NCI-H2196 treated with DMSO at 0.1 percent for 48 hours (cell line): Measurements from ENCODE around the gene BCL2.

ENCODE experiments used
- DNase-seq: peaks from one replicate; lab custom pipeline; 2025; ENCODE audit not compliant: unreplicated experiment; lab: John Stamatoyannopoulos, UW

BCL2 gene

DNA sequence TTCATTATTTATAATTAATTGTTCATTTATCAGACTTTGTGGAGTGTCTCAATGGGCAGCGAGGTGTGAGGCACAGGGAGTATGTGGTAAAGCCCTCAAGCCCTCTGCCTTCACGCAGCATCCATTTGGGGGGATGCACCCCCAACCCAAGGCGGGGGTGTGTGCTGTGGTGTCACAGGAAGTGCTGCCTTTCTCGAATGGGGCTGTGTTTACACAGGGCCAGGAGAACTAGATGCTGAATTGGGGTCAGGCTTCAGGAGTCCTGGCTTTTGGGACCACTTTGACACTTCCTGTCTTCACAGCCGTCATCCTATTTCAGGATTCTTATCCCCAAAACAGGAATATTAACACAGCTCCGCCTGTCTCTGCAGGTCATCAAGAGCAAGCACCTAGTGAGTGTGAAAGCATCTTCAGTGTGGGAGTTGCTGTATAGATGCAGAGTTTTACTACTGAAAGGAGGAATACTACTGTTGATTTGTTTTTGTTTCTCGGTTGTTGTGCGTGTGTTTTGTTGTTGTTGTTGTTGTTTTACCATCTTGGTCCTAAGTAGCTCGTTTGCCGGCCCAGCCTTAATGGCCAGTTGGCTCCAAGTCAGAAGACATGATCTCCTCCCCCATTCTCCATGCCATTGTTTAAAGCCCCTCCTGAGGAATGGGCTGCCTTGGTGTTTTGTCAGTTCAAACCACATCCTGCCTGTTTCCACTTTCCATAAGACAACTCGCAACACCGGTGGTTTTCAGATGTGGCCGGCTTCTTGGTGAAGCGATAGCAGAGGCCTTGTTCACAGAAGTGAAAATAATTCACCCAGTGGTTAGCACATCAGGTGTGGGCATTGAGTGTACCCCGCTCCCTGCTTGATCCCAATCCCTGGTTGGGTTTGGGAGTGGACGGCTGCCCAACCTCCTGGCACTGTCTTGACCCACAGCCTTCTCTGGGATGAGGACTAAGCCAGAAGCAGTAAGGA, 221.3 kb downstream of the BCL2 start:
- DNase-seq, result no peak

DNA sequence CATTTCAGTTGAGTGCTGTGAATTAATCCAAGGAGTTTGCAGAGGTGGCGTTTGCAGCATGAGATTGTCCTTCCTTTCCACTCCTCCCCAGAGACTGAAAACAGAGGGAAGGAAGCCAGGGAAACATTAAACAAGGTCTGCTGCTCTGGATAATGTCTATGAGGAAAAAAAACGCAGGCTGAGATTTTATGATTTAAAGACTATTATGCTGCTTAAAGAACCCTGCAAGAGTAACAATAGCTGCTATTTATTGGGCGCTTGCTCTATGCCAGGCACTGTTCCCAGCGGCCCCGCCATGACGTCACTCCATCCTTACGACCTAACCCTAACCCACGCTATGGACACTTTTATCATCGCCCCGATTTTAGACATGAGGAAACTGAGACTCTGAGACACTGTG, 222.4 kb downstream of the BCL2 start:
- no peak for DNase-seq

DNA sequence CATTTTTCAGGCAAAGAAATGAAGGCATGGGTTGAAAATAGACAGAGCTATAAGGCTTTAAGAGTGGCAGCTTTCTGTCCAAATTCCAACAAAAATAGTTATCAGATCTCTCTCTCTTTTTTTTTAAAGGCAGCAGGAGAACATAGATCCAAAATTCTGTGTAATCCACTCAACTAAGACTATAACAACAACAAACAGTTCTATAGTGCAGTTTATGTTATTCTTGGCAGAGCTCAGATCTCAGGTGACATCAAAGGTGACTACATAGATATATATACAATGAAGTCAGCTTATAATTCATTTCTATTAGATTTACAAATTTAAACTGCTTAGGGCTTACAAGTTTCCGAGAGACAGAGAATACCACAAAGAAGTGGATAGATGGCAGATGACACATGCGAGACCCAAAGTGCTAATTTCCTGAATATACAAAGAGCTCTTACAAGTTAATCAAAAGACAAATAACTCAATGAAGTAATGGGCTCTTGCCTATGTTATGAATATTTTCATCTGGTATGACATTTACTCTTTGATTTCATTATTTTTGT, 223.2 kb downstream of the BCL2 start:
- DNase-seq, result no peak

DNA sequence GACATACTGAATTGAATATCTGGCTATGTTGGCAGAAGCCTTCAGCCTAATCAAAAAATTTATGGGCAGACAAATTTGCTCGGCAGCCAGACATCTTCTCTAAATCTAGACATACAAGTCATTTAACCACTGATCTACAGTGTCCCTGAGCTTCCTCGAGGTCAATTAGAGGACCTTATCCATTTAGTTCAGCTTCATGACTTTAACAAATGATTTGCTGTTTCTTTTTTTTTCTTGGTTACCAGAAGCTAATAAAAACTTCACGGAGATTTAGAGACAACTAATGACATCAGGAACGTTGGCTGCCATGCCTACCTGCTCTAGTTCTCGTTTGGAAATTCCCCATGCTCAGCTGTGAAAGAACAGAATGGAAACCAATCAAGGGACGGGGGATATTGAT, 223.8 kb downstream of the BCL2 start:
- DNase-seq, result no peak

DNA sequence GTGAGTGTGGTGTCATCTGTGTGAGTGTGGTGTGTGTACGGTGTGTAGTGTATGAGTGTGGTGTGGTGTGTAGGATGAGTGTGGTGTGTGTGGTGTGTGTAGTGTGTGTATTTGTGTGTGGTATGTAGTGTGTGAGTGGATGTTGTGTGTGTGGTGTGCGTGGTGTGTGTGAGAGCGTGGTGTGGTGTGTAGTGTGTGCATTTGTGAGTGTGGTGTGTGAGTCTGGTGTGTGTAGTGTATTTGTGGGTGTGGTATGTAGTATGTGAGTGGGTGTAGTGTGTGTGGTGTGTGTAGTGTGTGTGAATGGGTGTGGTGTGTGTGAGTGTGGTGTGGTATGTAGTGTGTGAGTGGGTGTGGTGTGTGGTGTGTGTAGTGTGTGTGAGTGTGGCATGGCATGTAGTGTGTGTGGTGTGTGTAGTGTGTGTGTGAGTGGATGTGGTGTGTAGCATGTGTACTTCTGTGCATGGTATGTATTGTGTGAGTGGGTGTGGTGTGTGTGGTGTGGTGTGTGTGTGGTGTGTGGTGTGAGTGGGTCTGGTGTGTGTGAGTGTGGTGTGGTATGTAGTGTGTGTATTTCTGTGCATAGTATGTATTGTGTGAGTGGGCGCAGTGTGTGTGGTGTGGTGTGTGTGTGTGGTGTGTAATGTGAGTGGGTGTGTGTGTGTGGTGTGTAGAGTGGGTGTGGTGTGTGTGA, 227.8 kb downstream of the BCL2 start:
- DNase-seq, result no peak

DNA sequence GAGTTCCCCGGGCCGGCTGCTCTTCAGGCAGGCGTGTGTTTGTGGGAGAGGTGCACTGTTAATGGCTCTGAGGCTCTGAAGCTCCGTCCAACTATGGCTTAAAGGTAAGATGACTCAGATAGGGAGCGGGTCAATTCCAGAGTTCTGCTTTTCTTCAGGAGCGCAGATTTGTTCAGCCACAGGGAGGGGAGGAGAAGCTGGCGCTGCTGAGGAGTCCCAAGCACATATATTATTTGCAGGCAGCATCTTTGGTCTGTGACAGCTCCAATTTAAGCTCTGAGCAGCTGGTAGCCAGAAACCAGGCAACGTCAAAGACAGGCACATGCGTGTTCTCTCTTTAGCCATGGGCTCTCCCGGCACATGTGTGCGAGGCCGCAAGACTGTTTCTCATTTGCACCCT, 229.2 kb downstream of the BCL2 start:
- no peak for DNase-seq

DNA sequence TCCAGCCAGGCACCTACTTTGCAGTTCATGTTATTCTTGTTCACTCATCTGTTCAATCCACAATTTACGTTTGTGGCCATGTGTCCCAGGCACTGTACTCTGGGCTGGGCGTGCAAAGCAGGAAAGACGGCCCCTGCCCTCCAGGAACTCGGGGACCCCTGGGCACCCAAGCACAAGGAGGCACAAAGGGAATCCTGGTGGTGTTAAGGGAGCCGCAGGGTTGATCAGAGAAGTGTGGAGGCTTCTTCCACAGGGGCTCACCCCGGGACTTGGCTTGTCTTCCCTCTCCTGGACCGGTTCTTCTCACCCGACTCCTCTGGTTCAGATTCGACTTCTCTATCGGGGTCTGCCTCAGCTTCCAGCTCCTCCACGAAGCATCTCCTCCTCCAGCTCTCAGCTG, 230.5 kb downstream of the BCL2 start:
- DNase-seq, result no peak

DNA sequence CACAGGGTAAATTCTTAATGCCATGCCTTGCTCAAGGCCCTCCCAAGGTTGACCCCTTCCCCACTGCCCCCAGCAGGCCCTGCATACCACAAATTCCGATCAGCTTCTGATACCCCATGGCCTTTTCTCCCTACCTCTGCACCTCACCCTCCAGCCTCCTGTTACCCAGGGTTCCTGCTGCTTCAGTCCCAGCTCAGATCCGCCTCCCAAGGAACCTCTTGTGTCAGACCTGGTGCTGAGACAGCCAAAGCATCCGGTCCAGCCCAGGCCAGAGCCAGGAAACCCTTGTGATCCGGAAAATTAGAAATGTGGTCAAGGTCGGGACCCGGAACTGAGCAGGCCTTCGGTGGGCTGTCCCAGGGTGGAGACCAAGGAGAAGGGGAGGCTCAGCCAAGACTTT, 231.3 kb downstream of the BCL2 start:
- no peak for DNase-seq

DNA sequence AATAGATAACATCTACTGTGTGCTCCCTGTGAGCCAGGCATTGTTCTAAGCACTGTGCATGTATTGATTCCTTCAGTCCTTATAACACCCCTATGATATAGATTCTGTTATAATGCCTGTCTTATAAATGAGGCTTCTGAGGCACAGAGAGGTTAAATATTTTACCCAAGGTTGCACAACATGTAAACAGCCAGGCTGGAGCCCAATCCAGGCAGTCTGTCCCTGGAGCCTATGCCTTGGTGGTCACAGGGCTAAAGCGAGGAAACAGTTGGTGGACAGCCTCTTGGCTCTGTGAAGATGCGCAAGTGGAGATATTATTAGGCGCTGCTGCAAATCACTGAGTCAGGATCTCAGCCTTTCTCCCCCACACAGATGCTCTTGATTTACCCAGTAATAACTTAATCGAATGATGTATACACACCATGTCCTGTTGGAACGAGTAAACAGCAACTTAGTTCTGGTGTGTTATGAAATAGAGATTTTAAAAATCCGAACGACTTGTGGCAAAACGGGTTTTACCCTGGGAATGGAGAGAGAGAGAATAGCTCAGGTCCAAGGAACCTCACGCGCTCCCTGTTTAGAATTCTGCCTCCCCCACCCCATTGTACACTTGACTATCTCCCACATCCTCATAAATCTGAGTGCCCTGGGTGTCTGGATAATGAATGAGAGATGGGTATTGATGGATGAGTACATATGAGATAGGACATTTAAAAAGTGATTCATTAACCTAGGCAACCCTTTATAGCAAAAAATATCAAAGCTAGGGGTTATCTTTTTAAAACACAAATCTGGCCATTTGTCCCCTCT, 231.9 kb downstream of the BCL2 start:
- DNase-seq, result no peak

DNA sequence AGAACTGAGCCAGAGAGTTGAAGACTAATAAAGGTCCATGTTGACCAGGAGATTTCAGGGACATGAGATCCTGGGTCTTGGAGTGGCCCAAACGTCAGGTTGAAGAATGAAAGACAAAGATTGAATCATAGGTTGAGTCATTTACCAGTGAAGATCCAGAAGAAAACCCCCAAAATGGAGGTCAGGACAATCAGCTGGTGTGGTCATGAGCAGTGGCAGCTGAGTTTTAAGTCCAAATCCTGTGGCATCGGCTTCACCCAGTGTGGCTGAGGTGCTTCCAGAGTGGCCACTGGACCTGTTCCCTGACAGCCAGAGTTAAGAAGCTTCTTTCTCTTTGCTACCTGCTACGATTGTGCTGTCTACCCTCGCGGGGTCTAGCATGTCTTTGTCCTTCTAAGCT, 234.0 kb downstream of the BCL2 start:
- no peak for DNase-seq

DNA sequence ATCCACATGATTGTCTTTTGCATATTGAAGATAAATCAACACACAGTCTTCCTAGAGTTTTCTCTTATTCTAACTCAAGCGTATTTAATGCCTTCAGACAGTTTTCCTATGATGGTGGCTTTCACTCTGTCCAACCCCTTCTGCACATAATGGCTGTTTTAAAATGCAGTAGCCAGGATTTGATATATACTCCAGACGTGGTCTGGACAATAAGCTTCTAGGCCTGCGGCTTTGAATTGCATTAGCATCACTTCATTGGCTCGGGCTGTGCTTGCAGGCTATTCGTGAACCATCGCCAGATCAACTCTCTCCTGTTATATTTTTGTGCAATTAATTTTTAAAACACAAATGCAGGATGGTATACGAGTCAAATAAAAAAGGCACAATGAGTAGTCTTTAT, 235.3 kb downstream of the BCL2 start:
- DNase-seq, result no peak

DNA sequence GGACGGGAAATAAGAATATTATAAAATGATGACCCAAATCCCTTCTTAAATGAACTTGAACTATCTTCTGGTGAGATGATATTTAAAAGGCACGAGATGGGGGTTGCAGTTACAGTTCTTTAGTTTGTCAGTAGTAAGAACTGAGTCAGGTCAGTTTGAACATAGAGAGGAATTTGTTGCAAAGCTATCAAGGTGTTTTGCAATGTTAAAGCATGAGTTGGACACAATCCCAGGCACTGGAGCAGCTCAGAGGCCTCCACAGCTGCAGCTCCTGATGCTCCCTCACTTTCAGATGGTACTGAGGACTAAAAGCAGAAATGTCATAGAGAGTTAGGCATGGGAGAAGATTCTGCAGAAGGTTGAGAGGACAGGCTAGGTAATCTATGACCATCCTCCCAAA, 236.0 kb downstream of the BCL2 start:
- no peak for DNase-seq

DNA sequence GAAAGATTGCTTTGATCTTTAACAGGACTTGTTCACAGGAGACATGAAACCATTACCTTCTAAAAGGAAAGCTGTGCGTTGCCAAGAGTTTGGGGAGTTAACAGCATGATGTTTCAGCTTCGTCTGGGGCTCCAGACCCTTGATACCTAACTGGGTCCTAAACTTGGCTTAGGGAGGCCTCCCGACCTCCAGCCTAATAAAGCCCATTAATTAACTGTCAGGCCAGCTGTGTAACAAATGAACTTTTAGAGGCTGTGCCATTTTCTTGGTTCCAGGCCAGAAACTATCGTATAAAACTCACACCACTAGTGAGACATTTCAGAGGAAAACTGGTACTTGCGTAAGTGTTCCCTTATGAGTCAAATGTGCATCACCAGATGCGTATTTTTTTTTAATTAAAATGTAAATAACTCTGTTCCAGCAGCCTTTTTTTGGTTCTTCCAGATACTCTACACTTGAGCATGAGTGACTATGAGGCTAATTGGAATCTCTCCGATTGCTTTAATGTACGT, 236.5 kb downstream of the BCL2 start:
- DNase-seq, result no peak

DNA sequence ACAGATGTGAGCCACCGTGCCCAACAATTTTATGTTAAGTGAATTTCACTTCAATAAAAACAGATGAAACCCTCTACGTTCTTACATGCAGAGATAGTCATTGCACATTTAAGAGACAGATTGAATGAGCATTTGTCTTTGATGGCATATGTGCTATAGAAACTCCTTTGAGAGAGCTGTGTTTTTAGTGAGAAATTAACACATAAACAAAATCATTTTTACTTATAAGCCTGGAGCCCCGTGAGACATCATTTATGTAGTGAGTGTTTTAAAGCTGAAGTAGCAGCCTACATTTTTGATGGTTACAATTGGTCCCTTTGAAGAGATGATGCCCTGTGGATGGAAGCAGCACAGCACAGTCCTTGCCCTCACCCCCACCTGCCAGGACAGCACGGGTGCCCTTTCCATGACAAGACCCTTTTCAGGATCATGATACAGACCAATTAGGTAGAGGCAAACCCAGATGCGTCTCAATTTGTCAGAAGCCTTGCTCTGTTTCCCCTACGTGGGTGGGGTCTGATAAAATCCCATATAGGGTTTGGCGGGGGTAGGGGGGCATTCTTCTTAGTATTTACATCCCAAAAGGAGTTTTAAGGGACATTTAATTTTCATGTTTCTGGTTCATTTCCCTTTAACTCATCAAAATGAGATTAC, 237.1 kb downstream of the BCL2 start:
- DNase-seq, result no peak

DNA sequence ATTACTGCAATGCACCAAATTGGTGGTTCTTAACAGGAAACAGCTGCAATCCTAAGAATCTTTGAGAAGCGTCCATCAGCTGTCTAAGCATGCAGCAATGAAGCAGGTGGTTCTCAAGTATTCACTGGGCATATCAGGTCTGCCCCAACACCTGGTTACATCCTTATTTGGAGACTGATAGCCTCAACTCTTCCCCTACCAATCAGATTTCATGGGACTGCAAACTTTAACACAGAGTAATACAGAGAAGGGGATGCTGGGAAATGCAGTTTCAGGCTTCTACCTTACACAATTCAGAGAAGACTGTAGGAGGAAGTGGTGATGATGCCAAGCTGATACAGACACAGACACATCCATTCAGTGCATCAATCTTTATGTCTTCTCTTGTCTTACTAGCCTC, 240.5 kb downstream of the BCL2 start:
- DNase-seq, result no peak

DNA sequence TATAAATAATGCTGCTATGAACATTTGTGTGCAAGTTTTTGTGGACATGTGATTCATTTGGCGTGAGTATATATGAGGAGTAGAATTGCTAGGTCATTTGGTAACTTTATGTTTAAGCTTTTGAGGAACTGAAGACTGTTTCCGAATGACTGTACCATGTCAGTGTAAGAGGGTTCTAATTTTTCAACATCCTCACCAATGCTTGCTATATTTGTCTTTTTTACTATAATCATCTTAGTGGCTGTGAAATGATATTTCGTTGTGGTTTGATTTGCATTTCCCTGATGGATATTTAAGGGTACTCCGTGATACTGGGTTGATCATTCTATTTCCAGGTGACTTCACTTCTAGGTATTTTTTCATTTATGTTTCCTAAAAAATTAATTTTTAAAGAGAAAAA, 241.1 kb downstream of the BCL2 start:
- no peak for DNase-seq

DNA sequence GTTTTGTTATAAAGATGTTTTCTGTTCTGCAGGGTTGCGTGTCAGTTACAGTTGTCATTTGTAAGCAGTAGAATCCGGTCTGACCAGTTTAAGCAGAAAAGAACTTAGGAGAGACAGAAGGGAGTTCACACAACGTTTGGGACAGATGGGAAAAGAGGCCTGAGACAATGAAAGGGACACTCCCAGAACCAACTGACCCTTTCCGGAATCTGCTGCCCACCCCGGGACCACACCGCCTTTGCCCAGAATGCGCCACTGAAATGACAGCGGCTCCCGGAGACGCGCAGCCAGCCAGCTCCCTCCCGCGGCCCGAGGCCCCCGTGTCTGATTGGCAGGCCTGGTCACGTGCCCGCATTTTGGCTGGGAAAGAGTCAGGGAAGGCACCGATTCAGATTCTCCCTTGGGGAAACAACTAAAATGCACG, 244.6 kb downstream of the BCL2 start:
- DNase-seq, result peak; percentile 71

DNA sequence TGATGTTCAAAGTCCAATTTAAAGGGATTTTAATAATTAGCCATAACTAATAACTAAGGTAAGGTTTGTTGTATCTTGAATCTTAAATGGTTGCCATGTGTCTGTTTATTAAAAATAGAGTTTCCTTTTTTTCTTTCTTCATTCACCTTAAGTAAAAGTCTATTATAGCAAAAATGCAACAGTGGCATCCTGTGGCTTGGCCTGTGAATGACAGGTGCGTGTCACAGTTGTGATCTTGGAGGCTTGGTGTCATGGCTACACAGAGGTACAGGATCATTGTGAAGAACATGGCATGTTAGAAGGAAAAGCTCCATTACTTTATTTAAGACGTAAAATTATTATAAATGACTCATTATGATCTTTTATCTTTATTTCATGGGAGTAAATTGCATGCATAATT, 246.1 kb downstream of the BCL2 start:
- no peak for DNase-seq
